PC-3 (cell line): ENCODE data around the gene FANCE.

ENCODE experiments used
- EZH2phosphoT487 ChIP-seq: fragments of 300-600 bp; sonication (generic); IDR thresholded peaks from 2 replicates; pipeline ENCODE4 v1.6.1; 2018; ENCODE audit warnings: mild to moderate bottlenecking, antibody characterized with exemption, low read length, borderline replicate concordance
- TF ChIP-seq, protein P1 (sequence below): fragments of 300-600 bp; sonication (generic); conservative IDR thresholded peaks from 2 replicates; pipeline ENCODE4 v1.5.1; 2017; ENCODE audit warnings: antibody characterized with exemption, low read depth, mild to moderate bottlenecking, low read length

- TF ChIP-seq, protein P1, sequence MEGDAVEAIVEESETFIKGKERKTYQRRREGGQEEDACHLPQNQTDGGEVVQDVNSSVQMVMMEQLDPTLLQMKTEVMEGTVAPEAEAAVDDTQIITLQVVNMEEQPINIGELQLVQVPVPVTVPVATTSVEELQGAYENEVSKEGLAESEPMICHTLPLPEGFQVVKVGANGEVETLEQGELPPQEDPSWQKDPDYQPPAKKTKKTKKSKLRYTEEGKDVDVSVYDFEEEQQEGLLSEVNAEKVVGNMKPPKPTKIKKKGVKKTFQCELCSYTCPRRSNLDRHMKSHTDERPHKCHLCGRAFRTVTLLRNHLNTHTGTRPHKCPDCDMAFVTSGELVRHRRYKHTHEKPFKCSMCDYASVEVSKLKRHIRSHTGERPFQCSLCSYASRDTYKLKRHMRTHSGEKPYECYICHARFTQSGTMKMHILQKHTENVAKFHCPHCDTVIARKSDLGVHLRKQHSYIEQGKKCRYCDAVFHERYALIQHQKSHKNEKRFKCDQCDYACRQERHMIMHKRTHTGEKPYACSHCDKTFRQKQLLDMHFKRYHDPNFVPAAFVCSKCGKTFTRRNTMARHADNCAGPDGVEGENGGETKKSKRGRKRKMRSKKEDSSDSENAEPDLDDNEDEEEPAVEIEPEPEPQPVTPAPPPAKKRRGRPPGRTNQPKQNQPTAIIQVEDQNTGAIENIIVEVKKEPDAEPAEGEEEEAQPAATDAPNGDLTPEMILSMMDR = no peak
- no peak for TF ChIP-seq EZH2phosphoT487
Measured at GRCh38 chr6:35501784-35502183, 49.6 kb downstream of the FANCE start.
